ENCODE results near the gene HIBCH. TPM values are rescaled to one million over a fixed set of nuclear protein-coding genes. Genes with fewer than 3 reads are reported as not detected.
"Not testable (repeated sequence)": the region's sequence is repeated elsewhere in the genome, so short reads cannot be mapped to it uniquely, and the experiment has no call there.

Gene HIBCH
- 29.7 TPM for total RNA-seq

- DNase-seq = peak; percentile 100
These were observed at the start of gene HIBCH for GRCh38 chr2:190319555-190320498. HIBCH (minus strand) TSS chr2:190319826; CDS start chr2:190319750, 76 bp downstream.

- no peak for DNase-seq
These were observed 47.5 kb upstream of the HIBCH start for GRCh38 chr2:190367091-190367490.

DNA sequence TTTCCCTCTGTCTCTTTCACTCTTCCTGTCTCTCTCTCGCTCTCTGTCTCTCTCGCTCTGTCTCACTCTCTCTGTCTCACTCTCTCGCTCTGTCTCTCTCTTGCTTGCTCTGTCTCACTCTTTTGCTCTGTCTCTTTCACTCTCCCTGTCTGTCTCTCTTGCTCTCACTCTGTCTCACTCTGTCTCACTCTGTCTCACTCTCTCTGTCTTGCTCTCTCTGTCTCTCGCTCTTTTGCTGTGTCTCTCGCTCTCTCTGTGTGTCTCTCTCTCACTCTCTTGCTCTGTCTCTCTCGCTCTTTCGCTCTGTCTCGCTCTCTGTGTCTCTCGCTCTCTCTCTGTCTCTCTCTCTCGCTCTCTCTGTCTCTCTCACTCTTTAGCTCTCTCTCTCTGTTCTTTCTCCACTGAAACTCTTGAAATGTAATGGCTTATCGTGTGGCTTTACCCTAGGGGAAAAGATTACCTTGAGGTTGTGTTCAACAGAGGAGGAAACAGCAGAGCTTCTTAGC, 46.7 kb upstream of the HIBCH start:
- no peak for DNase-seq

DNA sequence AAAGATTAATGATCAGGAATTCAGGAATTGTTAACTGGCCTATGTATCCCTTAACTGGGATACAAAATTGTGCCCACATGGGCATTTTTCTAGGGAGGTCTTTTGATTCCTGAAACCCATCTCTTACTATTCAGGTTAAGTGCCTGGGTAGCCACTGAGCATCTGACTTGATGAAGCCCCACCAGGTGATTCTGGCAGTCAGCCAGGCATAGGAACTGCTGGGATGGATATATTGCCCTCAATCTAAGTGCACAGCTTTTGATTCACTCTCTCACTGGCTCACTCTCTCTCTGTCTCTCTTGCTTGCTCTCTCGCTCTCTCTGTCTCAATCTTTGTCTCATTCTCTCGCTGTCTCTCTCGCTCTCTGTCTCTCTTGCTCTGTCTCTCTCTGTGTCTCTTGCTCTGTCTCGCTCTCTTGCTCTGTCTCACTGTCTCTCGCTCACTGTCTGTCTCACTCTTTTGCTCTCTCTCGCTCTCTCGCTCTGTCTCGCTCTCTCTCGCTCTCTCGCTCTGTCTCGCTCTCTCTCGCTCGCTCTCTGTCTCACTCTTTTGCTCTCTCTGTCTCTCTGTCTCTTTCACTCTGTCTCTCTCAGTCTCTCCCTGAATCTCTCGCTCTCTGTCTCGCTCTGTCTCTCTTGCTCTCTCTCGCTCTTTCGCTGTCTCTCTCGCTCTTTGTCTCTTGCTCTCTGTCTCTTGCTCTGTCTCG, 46.0 kb upstream of the HIBCH start:
- no peak for DNase-seq

DNA sequence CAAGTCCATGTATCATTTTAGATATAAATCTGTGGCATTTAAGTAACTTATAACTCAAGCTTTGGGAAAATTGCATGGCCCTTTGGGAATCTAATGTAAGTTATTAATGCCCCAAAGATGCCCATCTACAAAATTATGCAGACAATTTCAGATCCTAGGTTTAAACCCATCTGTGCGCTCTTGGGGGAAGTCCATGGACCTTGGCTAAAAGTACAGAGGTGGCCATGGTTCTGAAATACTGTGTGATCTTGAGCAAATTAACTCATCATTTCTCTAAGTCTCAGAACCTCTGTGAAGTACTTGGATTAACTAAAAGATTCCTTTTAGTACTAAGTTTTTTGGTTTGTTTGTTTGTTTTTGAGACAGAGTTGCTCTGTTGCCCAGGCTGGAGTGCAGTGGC, 43.3 kb upstream of the HIBCH start:
- DNase-seq = no peak

DNA sequence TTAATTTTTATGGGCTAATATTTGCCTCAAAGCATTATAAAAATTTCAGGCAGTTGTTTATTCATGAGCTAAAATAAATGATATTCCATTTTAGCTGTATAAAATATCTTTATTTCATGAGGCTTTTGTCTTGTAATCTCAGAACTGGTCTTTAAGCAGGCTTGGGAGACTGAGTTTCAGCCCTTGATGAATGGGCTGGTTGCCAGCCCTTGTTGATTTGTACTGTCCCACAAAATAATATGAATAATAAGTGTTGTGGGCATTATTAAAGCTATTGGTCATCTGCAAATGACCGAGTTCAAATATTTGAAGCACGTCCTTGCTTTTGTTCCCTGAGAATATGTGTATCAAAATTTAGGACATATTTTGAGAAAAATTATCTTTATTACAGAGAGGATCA, 41.9 kb upstream of the HIBCH start:
- no peak for DNase-seq

DNA sequence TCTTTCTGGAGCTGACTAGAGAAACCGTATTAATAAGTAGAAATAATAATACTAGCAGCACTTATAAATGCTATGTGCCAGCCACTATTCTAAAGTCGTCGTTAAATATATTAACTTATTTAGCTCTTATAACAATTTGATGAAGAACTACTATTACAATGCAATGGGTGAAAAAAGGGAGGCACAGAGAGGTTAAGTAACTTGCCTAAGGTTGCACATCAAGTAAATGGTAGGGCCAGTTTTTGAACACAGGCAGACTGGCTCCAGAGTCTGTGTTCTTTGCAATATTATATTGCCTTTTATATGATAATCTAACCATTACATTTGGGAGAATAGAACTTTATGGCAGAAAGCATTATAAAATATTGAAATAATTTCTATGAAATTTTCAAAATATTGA, 41.3 kb upstream of the HIBCH start:
- DNase-seq = no peak

GRCh38 chr2:190360561-190360960, 40.9 kb upstream of the HIBCH start:
- DNase-seq = no peak

GRCh38 chr2:190358655-190359448, 39.2 kb upstream of the HIBCH start:
- DNase-seq = not testable (repeated sequence)

GRCh38 chr2:190357600-190357999, 38.0 kb upstream of the HIBCH start:
- peak; percentile 54 for DNase-seq

- no peak for DNase-seq
These were observed 36.5 kb upstream of the HIBCH start for GRCh38 chr2:190355968-190356644.

- DNase-seq = no peak
These were observed 34.5 kb upstream of the HIBCH start for GRCh38 chr2:190354003-190354690.

GRCh38 chr2:190353537-190353899, 33.9 kb upstream of the HIBCH start:
- no peak for DNase-seq

GRCh38 chr2:190352668-190353536, 33.3 kb upstream of the HIBCH start:
- DNase-seq = no peak

DNA sequence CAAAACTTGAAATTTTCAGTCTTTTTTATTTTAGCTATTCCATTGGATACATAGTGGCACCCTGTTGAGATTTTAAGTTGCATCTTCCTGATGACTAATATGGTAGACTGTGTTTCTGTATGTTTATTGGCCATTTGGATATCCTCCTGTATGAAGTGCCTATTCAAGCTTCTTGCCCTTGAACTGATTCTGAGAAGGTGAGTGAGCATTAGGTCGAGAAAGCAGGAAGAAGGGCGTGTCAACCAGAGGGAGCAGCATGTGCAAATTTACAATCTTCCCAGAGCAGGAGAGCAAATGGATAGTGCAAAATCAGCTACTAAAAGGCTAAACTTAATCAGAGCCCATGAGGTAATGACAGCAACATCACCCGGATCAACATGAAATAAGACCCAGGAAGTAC, 32.3 kb upstream of the HIBCH start:
- DNase-seq = no peak

GRCh38 chr2:190350371-190350770, 30.7 kb upstream of the HIBCH start:
- DNase-seq = no peak

GRCh38 chr2:190344276-190344827, 24.7 kb upstream of the HIBCH start:
- DNase-seq = peak; percentile 58

- peak; percentile 73 for DNase-seq
These were observed 24.1 kb upstream of the HIBCH start, which contains the start of gene INPP1 for GRCh38 chr2:190343536-190344275. INPP1 (plus strand) TSS chr2:190343589; CDS start chr2:190360103, 16,514 bp downstream.

DNA sequence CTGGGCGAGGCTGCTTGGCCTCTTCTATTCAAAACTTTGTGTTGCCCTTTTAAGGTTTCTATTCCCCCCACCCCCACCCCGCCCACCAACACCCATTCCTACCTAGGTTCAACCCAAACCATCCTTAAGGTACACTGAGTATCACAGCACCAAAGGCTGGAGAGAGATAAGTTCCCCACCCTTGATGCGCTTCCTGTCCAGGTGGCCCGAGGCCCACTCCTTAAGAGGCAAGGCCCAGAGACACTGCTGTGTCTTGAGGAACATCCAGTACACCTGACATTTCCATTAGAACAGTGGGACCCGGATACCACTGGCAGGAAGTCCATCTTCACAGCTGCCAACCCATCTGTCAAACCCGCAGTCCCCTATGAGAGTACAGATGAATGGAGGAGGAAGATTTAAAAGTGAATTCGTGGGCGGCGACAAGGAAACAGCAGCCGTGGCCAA, 23.5 kb upstream of the HIBCH start:
- DNase-seq = no peak
